ENCODE results near the gene GPC5. TPM values are rescaled to one million over a fixed set of nuclear protein-coding genes. Genes with fewer than 3 reads are reported as not detected.
"Not testable (repeated sequence)": the region's sequence is repeated elsewhere in the genome, so short reads cannot be mapped to it uniquely, and the experiment has no call there.

The GPC5 gene
- total RNA-seq, 1 donor from 2014 or later, result 2.5 TPM

DNA sequence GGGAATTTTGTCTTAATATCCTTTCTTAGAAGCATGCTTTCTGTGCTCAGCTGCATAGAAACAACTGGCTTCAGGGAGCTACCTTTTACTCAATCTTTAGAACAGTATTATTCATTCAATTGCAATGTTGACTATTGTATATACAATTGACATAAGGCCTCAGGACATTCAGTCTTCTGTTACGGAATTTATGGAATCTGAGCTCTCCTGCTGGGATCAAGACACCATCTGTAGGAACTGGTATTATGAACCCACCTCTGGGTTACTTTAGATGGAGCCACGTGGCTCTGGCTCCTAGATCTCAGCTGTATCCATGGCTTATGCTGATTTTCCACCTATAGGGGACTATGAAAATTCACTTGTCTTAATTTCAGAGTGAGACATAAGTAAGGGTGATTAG lies 1112.0 kb downstream of the GPC5 start:
- H3K9me3 Mint-ChIP-seq, result peaks cover 6% of the 10 kb centered on the region
- no peak overlapping the region for H3K27ac Mint-ChIP-seq
- H3K4me1 Mint-ChIP-seq, result peaks cover 31% of the 10 kb centered on the region
- no peaks in the 10 kb centered on the region for H3K36me3 Mint-ChIP-seq
- DNase-seq (ENCODE audit: low spot score in 2 of 2, unreplicated experiment in 2 of 2), result no peak
- no peak for TF ChIP-seq CTCF (IDR thresholded peaks at IDR 0.05; ENCODE audit: unreplicated experiment)
- H3K4me3 Mint-ChIP-seq, result no peak overlapping the region
- no peaks in the 10 kb centered on the region for H3K27me3 Mint-ChIP-seq (ENCODE audit: low read depth)

- DNase-seq (ENCODE audit: low spot score in 2 of 2, unreplicated experiment in 2 of 2), result no peak
- Mint-ChIP-seq H3K4me3 (no peak overlapping the region), H3K36me3 (peaks cover 4% of the 10 kb centered on the region), H3K9me3 (peaks cover 15% of the 10 kb centered on the region), H3K27me3 (ENCODE audit: low read depth) (no peaks in the 10 kb centered on the region), H3K27ac (no peak overlapping the region), H3K4me1 (peaks cover 31% of the 10 kb centered on the region)
- no peak for TF ChIP-seq CTCF (IDR thresholded peaks at IDR 0.05; ENCODE audit: unreplicated experiment)
Measured at GRCh38 chr13:92512852-92513251, 1114.4 kb downstream of the GPC5 start.

- Mint-ChIP-seq H3K36me3 (peaks cover 8% of the 10 kb centered on the region), H3K4me3 (no peak overlapping the region), H3K9me3 (peaks cover 23% of the 10 kb centered on the region), H3K27ac (no peak overlapping the region), H3K27me3 (ENCODE audit: low read depth) (no peaks in the 10 kb centered on the region), H3K4me1 (peaks cover 27% of the 10 kb centered on the region)
- TF ChIP-seq CTCF (IDR thresholded peaks at IDR 0.05; ENCODE audit: unreplicated experiment), result no peak
- DNase-seq (ENCODE audit: low spot score in 2 of 2, unreplicated experiment in 2 of 2), result no peak
Measured at GRCh38 chr13:92513672-92514071, 1115.3 kb downstream of the GPC5 start.

DNA sequence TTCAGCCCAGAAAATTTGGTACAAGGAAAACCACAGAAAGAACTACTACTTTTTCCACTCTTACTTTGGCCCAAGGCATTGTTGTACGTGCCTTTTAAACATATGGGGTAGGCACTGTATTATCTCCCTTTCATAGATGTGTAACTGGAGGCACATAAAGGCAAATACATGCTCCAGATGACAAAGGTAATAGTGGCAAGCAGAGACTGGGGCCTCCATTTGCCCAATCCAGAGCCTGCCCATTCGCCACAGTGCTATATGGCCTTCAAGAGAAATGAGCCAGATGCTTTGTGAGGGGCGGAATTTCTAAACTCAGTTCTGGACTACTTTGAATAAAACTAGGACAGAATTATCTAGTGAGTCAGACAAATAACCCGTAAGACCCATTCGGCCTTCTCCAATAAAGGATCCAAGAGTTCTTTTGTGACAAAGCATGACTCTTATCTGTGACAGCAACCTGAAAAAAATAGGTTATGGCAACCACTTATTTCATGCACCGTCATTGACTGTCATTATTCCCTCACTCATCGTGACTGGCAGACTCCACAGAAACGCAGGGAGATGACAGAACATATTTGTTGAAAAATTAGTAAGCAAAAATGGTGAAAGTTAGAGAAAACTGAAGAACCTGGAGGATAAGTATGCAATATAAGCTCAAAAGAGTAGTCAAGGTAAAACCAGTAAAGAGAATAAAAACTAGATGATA lies 1116.2 kb downstream of the GPC5 start:
- peaks cover 18% of the 10 kb centered on the region for H3K4me1 Mint-ChIP-seq
- no peaks in the 10 kb centered on the region for H3K27me3 Mint-ChIP-seq (ENCODE audit: low read depth)
- H3K4me3 Mint-ChIP-seq, result no peak overlapping the region
- no peak overlapping the region for H3K27ac Mint-ChIP-seq
- peaks cover 8% of the 10 kb centered on the region for H3K36me3 Mint-ChIP-seq
- no peak for TF ChIP-seq CTCF (IDR thresholded peaks at IDR 0.05; ENCODE audit: unreplicated experiment)
- no peak for DNase-seq (ENCODE audit: low spot score in 2 of 2, unreplicated experiment in 2 of 2)
- peaks cover 31% of the 10 kb centered on the region for H3K9me3 Mint-ChIP-seq

DNA sequence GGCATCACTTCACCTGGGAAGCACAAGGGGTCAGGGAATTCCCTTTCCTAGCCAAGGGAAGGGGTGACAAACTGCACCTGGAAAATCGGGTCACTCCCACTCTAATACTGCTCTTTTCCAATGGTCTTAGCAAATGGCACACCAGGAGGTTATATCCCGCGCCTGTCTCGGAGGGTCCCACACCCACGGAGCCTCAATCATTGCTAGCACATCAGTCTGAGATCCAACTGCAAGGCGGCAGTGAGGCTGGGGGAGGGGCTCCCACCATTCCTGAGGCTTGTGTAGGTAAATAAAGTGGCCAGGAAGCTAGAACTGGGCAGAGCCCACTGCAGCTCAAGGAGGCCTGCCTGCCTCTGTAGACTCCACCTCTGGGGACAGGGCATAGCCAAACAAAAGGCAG lies 1118.5 kb downstream of the GPC5 start:
- Mint-ChIP-seq H3K9me3 (peaks cover 49% of the 10 kb centered on the region), H3K36me3 (peaks cover 23% of the 10 kb centered on the region)
- H3K27ac Mint-ChIP-seq; H3K4me3 Mint-ChIP-seq; H3K4me1 Mint-ChIP-seq; H3K27me3 Mint-ChIP-seq (ENCODE audit: low read depth); DNase-seq (ENCODE audit: low spot score in 2 of 2, unreplicated experiment in 2 of 2): not testable (repeated sequence)

- H3K4me1 Mint-ChIP-seq; DNase-seq (ENCODE audit: low spot score in 2 of 2, unreplicated experiment in 2 of 2); H3K27me3 Mint-ChIP-seq (ENCODE audit: low read depth); H3K27ac Mint-ChIP-seq; H3K4me3 Mint-ChIP-seq: not testable (repeated sequence)
- Mint-ChIP-seq H3K36me3 (peaks cover 23% of the 10 kb centered on the region), H3K9me3 (peaks cover 49% of the 10 kb centered on the region)
Measured at GRCh38 chr13:92518622-92519021, 1120.2 kb downstream of the GPC5 start.

DNA sequence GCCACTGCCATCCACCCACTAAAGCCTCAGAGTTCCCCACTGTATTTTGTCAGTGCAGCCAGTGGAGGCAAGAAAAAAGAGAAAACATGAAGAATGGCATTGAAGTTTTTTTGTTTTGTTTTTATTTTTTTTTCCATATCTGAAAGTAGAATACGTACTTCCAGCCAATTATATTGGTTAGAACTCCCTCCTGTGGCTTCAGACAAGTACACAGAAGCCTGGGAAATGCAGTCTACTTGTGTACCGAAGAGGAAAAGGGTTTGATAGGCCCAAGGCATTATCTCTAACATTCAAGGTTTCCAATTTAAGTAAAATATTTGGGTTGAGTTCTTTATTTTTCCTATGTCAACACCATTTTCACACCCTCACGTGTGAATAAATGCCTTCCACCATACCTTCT lies 1131.9 kb downstream of the GPC5 start:
- DNase-seq (ENCODE audit: low spot score in 2 of 2, unreplicated experiment in 2 of 2), result no peak
- peaks cover 4% of the 10 kb centered on the region for H3K9me3 Mint-ChIP-seq
- no peak overlapping the region for H3K27ac Mint-ChIP-seq
- peaks cover 2% of the 10 kb centered on the region for H3K36me3 Mint-ChIP-seq
- H3K27me3 Mint-ChIP-seq (ENCODE audit: low read depth), result no peaks in the 10 kb centered on the region
- no peak for TF ChIP-seq CTCF (IDR thresholded peaks at IDR 0.05; ENCODE audit: unreplicated experiment)
- H3K4me3 Mint-ChIP-seq, result no peak overlapping the region
- no peaks in the 10 kb centered on the region for H3K4me1 Mint-ChIP-seq
